GM21528 (cell line): Measurements from ENCODE around the gene CHRFAM7A.
"Not testable (repeated sequence)": the region's sequence is repeated elsewhere in the genome, so short reads cannot be mapped to it uniquely, and the experiment has no call there.

ENCODE experiments used
- ATAC-seq: cut with Tn5 transposase; IDR thresholded peaks from one replicate; pipeline ENCODE4 v1.9.1; 2021; ENCODE audit warnings: mild to moderate bottlenecking, moderate library complexity; ENCODE audit not compliant: unreplicated experiment, low FRiP score

Gene CHRFAM7A

GRCh38 chr15:30326145-30326544 lies 67.2 kb downstream of the CHRFAM7A start:
- ATAC-seq = not testable (repeated sequence)

DNA sequence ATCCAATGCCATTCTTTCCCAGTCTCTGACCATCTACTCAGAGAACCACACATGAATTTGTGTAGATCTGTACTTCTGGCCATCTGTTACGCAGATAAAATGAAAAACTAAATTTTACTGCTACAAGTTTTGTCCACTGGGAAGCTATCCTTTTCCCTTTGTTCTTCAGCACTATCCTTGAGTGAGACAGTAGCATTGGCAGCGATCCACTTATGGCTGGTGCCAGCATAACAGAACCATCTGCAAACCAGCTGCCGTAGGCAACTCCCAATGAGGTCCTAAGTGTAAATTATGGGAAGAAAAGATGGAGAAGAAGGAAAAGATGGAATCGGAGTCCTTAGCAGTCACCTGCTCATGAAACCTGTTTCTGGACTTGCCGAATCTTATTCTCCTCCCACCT lies 72.3 kb downstream of the CHRFAM7A start:
- ATAC-seq = not testable (repeated sequence)

DNA sequence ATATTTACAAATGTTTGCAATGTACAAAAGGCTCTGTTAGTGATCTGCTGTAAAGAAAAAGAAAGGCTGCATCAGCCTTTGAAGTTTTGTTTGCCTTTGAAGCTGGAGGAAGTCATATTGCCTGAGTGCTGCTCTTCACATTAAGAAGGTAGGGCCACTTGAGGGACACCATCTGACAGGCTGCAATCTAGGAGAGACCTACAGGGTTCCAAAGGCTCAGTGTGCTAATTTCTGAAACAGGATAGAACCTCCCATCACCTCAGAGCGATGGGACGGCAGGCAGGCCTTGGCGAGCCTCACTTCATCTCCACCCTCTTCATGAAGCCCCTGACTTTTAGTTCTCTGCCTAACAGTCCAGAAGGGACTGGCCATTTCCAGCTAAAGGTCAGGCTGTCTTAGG lies 77.6 kb downstream of the CHRFAM7A start:
- not testable (repeated sequence) for ATAC-seq

GRCh38 chr15:30310575-30310974 lies 82.8 kb downstream of the CHRFAM7A start:
- not testable (repeated sequence) for ATAC-seq
